IPS-15b (cell line): Measurements from ENCODE around the gene BICD1.
A peak's percentile ranks its signal among the peaks of the same experiment; 100 is the strongest.

Experiments used
- H3K27me3 ChIP-seq: one replicate; pipeline ENCODE4 v1.6.1; 2013; ENCODE audit warnings: low read length; ENCODE audit not compliant: control insufficient read depth, insufficient read depth
- H3K36me3 ChIP-seq: one replicate; pipeline ENCODE4 v1.6.1; 2013; ENCODE audit warnings: low read length; ENCODE audit not compliant: control insufficient read depth, insufficient read depth
- H3K4me1 ChIP-seq: one replicate; pipeline ENCODE4 v1.6.1; 2013; ENCODE audit warnings: mild to moderate bottlenecking, low read length; ENCODE audit not compliant: control insufficient read depth, insufficient read depth
- H3K4me3 ChIP-seq: one replicate; pipeline ENCODE4 v1.5.1; 2013; ENCODE audit warnings: low read depth, low read length
- H3K9ac ChIP-seq: one replicate; pipeline ENCODE4 v1.6.1; 2013; ENCODE audit warnings: low read depth, mild to moderate bottlenecking, low read length
- H3K9me3 ChIP-seq: one replicate; pipeline ENCODE4 v1.6.1; 2013; ENCODE audit warnings: mild to moderate bottlenecking, low read length; ENCODE audit not compliant: control insufficient read depth, insufficient read depth

BICD1 gene

GRCh38 chr12:32106517-32107358 is at the start of gene BICD1:
TSS of gene BICD1 (plus strand) at chr12:32106847. CDS start at chr12:32107332, 485 bp downstream.
- Histone ChIP-seq H3K36me3 (no peaks in the 10 kb centered on the region), H3K4me3 (peak within 1 kb of the TSS; percentile 99), H3K9me3 (no peaks in the 10 kb centered on the region), H3K27me3 (no peaks in the 10 kb centered on the region), H3K9ac (peak within 1 kb of the TSS; percentile 71), H3K4me1 (peaks cover 11% of the 10 kb centered on the region)

GRCh38 chr12:32061033-32061432 is 45.6 kb upstream of the BICD1 start:
- peaks cover 4% of the 10 kb centered on the region for H3K4me1 ChIP-seq

GRCh38 chr12:32062881-32063280 is 43.8 kb upstream of the BICD1 start:
- Histone ChIP-seq H3K4me3 (no peak overlapping the region), H3K9me3 (no peaks in the 10 kb centered on the region), H3K4me1 (peaks cover 2% of the 10 kb centered on the region), H3K36me3 (no peaks in the 10 kb centered on the region), H3K9ac (no peak overlapping the region), H3K27me3 (no peaks in the 10 kb centered on the region)

More at GRCh38 chr12:32061033-32061432, 45.6 kb upstream of the BICD1 start:
- H3K27me3 ChIP-seq = no peaks in the 10 kb centered on the region
- H3K9ac ChIP-seq = no peak overlapping the region
- no peak overlapping the region for H3K4me3 ChIP-seq
- no peaks in the 10 kb centered on the region for H3K9me3 ChIP-seq
- H3K36me3 ChIP-seq = no peaks in the 10 kb centered on the region

GRCh38 chr12:32063796-32064195 is 42.9 kb upstream of the BICD1 start:
- Histone ChIP-seq H3K9me3 (no peaks in the 10 kb centered on the region), H3K27me3 (no peaks in the 10 kb centered on the region), H3K9ac (no peak overlapping the region), H3K4me3 (no peak overlapping the region), H3K4me1 (peaks cover 2% of the 10 kb centered on the region), H3K36me3 (no peaks in the 10 kb centered on the region)

- Histone ChIP-seq H3K4me3 (no peak overlapping the region), H3K36me3 (no peaks in the 10 kb centered on the region), H3K4me1 (no peaks in the 10 kb centered on the region), H3K27me3 (no peaks in the 10 kb centered on the region), H3K9me3 (no peaks in the 10 kb centered on the region), H3K9ac (no peak overlapping the region)
Measured at GRCh38 chr12:32066206-32066605, 40.4 kb upstream of the BICD1 start.

GRCh38 chr12:32069071-32069470 is 37.6 kb upstream of the BICD1 start:
- Histone ChIP-seq H3K9ac (no peak overlapping the region), H3K4me1 (no peaks in the 10 kb centered on the region), H3K9me3 (peaks cover 4% of the 10 kb centered on the region), H3K27me3 (no peaks in the 10 kb centered on the region), H3K4me3 (no peak overlapping the region), H3K36me3 (no peaks in the 10 kb centered on the region)

GRCh38 chr12:32069731-32070130 is 36.9 kb upstream of the BICD1 start:
- H3K9me3 ChIP-seq = peaks cover 5% of the 10 kb centered on the region
- H3K36me3 ChIP-seq = no peaks in the 10 kb centered on the region
- H3K4me3 ChIP-seq = no peak overlapping the region
- no peaks in the 10 kb centered on the region for H3K27me3 ChIP-seq
- H3K4me1 ChIP-seq = no peaks in the 10 kb centered on the region
- H3K9ac ChIP-seq = no peak overlapping the region

- H3K36me3 ChIP-seq = no peaks in the 10 kb centered on the region
- H3K4me1 ChIP-seq = peaks cover 3% of the 10 kb centered on the region
- peaks cover 5% of the 10 kb centered on the region for H3K9me3 ChIP-seq
- H3K9ac ChIP-seq = no peak overlapping the region
- H3K4me3 ChIP-seq = no peak overlapping the region
- H3K27me3 ChIP-seq = no peaks in the 10 kb centered on the region
Measured at GRCh38 chr12:32070370-32070769, 36.3 kb upstream of the BICD1 start.

- peaks cover 5% of the 10 kb centered on the region for H3K9me3 ChIP-seq
- no peaks in the 10 kb centered on the region for H3K36me3 ChIP-seq
- H3K27me3 ChIP-seq = no peaks in the 10 kb centered on the region
- H3K4me3 ChIP-seq = no peak overlapping the region
- no peak overlapping the region for H3K9ac ChIP-seq
- H3K4me1 ChIP-seq = peaks cover 3% of the 10 kb centered on the region
Measured at GRCh38 chr12:32072102-32072501, 34.5 kb upstream of the BICD1 start.

- Histone ChIP-seq H3K9ac (no peak overlapping the region), H3K4me3 (no peak overlapping the region), H3K36me3 (no peaks in the 10 kb centered on the region), H3K27me3 (no peaks in the 10 kb centered on the region), H3K4me1 (peaks cover 3% of the 10 kb centered on the region), H3K9me3 (peaks cover 5% of the 10 kb centered on the region)
Measured at GRCh38 chr12:32074432-32074831, 32.2 kb upstream of the BICD1 start.

- H3K4me1 ChIP-seq = peaks cover 3% of the 10 kb centered on the region
- H3K9me3 ChIP-seq = peaks cover 5% of the 10 kb centered on the region
- H3K4me3 ChIP-seq = no peak overlapping the region
Measured at GRCh38 chr12:32076941-32077340, 29.7 kb upstream of the BICD1 start.

GRCh38 chr12:32080435-32080834 is 26.2 kb upstream of the BICD1 start:
- no peak overlapping the region for H3K9ac ChIP-seq
- no peaks in the 10 kb centered on the region for H3K4me1 ChIP-seq
- H3K27me3 ChIP-seq = no peaks in the 10 kb centered on the region
- no peak overlapping the region for H3K4me3 ChIP-seq
- H3K9me3 ChIP-seq = no peaks in the 10 kb centered on the region
- H3K36me3 ChIP-seq = no peaks in the 10 kb centered on the region

More at GRCh38 chr12:32076941-32077340, 29.7 kb upstream of the BICD1 start:
- H3K36me3 ChIP-seq = no peaks in the 10 kb centered on the region
- no peaks in the 10 kb centered on the region for H3K27me3 ChIP-seq
- H3K9ac ChIP-seq = no peak overlapping the region
